Measurements from ENCODE around the gene TMEM98.
"Not testable (repeated sequence)": the region's sequence is repeated elsewhere in the genome, so short reads cannot be mapped to it uniquely, and the experiment has no call there.

Gene TMEM98

GRCh38 chr17:32964541-32964940 lies 36.6 kb downstream of the TMEM98 start:
- no peak for DNase-seq (ENCODE audit: low read depth)
- TF ChIP-seq, protein P1, sequence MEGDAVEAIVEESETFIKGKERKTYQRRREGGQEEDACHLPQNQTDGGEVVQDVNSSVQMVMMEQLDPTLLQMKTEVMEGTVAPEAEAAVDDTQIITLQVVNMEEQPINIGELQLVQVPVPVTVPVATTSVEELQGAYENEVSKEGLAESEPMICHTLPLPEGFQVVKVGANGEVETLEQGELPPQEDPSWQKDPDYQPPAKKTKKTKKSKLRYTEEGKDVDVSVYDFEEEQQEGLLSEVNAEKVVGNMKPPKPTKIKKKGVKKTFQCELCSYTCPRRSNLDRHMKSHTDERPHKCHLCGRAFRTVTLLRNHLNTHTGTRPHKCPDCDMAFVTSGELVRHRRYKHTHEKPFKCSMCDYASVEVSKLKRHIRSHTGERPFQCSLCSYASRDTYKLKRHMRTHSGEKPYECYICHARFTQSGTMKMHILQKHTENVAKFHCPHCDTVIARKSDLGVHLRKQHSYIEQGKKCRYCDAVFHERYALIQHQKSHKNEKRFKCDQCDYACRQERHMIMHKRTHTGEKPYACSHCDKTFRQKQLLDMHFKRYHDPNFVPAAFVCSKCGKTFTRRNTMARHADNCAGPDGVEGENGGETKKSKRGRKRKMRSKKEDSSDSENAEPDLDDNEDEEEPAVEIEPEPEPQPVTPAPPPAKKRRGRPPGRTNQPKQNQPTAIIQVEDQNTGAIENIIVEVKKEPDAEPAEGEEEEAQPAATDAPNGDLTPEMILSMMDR (IDR thresholded peaks at IDR 0.05; ENCODE audit: insufficient read depth, low read depth, low read length, missing control alignments), result no peak
- no peak overlapping the region for H3K4me3 ChIP-seq (ENCODE audit: low read length)

GRCh38 chr17:32969231-32969630 lies 41.3 kb downstream of the TMEM98 start:
- DNase-seq (ENCODE audit: low read depth); H3K4me3 ChIP-seq (ENCODE audit: low read length): not testable (repeated sequence)

DNA sequence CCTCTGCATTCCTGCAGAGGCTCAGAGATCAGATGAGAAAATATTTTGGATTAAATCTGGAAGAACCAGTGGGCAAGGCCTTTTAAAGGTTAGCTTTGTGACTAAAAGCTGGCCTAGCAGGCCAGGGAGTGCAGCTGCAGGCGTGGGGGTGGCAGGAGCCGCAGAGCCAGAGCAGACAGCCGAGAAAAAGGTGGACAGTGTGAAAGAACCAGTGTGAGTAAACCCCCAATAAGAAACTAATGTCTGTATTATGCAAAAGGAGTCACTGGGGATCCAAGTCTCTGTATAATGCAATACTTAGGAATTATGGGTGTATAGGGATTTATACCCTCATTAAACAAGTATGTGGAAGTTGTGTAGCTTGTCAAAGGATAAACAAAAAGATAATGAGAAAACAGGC lies 42.3 kb downstream of the TMEM98 start:
- TF ChIP-seq, protein P1 (IDR thresholded peaks at IDR 0.05; ENCODE audit: insufficient read depth, low read depth, low read length, missing control alignments), result no peak
- DNase-seq (ENCODE audit: low read depth), result no peak
- no peak overlapping the region for H3K4me3 ChIP-seq (ENCODE audit: low read length)

DNA sequence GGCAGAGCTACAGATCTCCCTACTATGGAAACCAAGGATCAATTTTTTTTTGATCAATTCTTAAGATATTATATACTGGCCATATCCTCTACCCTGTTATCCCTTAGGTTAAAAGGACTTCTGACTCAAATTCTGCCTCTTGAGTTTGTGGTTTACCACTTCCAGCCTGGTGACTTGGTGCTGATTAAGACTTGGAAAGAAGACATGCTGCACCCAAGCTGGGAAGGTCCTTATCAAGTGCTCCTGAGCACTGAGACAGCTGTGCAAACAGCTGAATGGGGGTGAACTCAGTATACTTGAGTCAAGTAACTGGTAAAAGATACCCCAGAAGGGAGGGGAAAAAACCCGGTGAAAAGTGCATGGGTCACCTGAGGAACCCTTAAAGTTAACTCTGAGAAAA lies 43.2 kb downstream of the TMEM98 start:
- DNase-seq (ENCODE audit: low read depth), result peak; percentile 50
- TF ChIP-seq, protein P1 (IDR thresholded peaks at IDR 0.05; ENCODE audit: insufficient read depth, low read depth, low read length, missing control alignments), result no peak
- no peak overlapping the region for H3K4me3 ChIP-seq (ENCODE audit: low read length)

DNA sequence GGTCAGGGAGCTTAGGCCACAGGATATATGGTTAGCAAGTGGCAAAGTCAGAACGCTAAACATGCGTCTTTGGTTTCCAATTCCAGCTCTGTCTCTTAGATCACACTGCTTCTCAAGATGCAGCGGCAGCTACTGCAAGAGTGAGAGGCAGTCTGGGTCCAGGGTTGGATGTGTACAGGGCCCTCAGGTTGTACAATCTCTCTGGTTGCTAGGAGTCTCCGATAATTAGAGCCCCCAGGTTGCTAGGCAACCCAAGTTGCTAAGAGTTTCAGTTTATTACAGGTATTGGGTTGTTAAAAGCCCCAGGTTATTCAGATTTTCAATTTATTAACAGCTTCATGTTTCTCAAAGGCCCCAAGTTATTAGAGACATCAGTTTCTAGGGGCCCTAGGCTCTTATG lies 48.2 kb downstream of the TMEM98 start:
- H3K4me3 ChIP-seq (ENCODE audit: low read length), result no peak overlapping the region
- TF ChIP-seq, protein P1 (IDR thresholded peaks at IDR 0.05; ENCODE audit: insufficient read depth, low read depth, low read length, missing control alignments), result no peak

GRCh38 chr17:32976605-32977004 lies 48.7 kb downstream of the TMEM98 start:
- no peak overlapping the region for H3K4me3 ChIP-seq (ENCODE audit: low read length)
- TF ChIP-seq, protein P1 (IDR thresholded peaks at IDR 0.05; ENCODE audit: insufficient read depth, low read depth, low read length, missing control alignments), result no peak

More for the DNA sequence above, 48.2 kb downstream of the TMEM98 start:
- DNase-seq (ENCODE audit: low read depth), result no peak

DNA sequence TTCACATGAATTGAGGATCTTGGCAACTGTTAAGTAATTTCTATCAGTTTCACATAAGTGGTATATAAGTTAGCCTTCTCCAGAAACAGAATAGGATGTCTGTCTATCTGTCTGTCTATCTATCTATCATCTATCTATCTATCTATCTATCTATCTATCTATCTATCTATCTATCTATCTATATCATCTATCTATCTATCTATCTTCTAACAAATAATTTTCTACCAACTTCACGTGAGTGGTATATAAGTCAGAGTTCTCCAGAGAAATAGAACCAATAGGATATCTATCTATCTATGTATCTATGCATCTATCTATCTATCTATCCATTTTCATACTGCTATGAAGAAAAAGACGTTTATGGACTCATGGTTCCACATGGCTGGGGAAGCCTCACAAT lies 52.3 kb downstream of the TMEM98 start:
- TF ChIP-seq, protein P1 (IDR thresholded peaks at IDR 0.05; ENCODE audit: insufficient read depth, low read depth, low read length, missing control alignments), result no peak
- no peak overlapping the region for H3K4me3 ChIP-seq (ENCODE audit: low read length)
- no peak for DNase-seq (ENCODE audit: low read depth)

More at GRCh38 chr17:32976605-32977004, 48.7 kb downstream of the TMEM98 start:
- DNase-seq (ENCODE audit: low read depth), result no peak

DNA sequence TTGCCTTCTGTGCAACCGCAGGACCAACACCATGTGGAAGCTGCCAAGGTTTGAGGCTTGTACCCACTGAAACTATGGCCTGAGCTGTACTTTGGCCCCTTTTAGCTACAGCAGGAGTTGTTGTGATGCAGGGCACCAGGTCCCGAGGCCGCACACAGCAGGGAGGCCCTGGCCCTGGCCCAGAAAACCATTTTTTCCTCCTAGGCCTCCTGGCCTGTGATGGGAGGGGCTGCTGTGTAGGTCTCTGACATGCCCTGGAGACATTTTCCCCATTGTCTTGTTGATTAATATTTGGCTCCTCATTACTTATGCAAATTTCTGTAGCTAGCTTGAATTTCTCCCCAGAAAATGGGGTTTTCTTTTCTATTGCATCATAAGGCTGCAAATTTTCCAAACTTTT lies 53.7 kb downstream of the TMEM98 start:
- not testable (repeated sequence) for H3K4me3 ChIP-seq (ENCODE audit: low read length); DNase-seq (ENCODE audit: low read depth)
